ENCODE results near the gene TRIO. TPM values are rescaled to one million over a fixed set of nuclear protein-coding genes. Genes with fewer than 3 reads are reported as not detected.

The TRIO gene
- total and polyA plus RNA-seq, 2 donors (not counting 3 experiments of a cell fraction or from before 2014, with no cell fraction given), result 82.9 to 248 TPM

DNA sequence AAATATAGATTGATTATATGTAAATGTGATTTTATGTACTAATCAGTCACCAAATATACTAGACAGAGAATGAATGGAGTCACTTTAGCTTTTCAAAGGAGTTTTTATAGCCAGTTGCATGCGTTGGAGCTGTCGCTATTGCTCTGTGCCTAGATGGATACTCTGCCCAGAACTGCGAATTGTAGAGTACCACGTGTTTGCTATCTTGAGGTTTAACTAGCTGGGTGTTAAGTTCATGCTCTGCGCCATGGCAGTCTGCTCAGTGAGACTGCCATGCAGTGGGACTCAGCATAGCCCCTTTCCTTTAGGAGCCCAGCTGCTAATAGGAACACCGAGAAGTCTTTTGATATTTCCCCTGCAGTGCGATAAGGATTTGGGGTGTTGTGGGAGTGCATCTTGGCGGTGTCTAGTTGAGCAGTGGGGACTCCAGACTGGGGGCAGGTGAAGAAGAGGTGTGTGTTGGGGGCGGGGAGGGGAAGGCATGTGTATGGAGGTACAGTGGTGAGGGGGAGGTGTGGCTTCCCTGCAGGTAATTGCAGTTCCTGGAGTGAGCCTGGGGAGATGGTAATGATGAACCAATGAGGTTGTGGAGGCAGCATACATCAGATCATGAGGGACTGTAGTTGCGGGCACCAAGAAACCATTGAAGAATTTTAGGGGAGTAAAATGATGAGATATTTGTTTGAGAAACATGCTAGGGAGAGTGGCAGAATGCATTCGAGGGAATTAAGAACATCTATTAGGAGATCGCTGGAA lies 118.9 kb downstream of the TRIO start:
- no peak overlapping the region for H3K27ac ChIP-seq (ENCODE audit: insufficient read depth, low read depth, low read length)
- TF ChIP-seq GATA2 (IDR thresholded peaks at IDR 0.05; ENCODE audit: insufficient read depth, insufficient read length, low read depth, low read length), result no peak
- TF ChIP-seq, protein P1, sequence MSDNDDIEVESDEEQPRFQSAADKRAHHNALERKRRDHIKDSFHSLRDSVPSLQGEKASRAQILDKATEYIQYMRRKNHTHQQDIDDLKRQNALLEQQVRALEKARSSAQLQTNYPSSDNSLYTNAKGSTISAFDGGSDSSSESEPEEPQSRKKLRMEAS (IDR thresholded peaks at IDR 0.05; ENCODE audit: insufficient read depth, insufficient read length), result no peak
- no peak for TF ChIP-seq MYC (IDR thresholded peaks at IDR 0.05; ENCODE audit: low read depth, low read length)
- TF ChIP-seq POLR2A (IDR thresholded peaks at IDR 0.05; ENCODE audit: low read depth, low read length), result no peak
- no peak for TF ChIP-seq POLR2AphosphoS5 (IDR thresholded peaks at IDR 0.05; ENCODE audit: insufficient read depth, low read depth, low read length)
- no peak for TF ChIP-seq EZH2 (IDR thresholded peaks at IDR 0.05; ENCODE audit: borderline replicate concordance, low read depth, low read length, severe bottlenecking)
- TF ChIP-seq JUN (IDR thresholded peaks at IDR 0.05; ENCODE audit: borderline replicate concordance, insufficient read depth, insufficient read length, low read depth), result no peak
- no peak for TF ChIP-seq FOS (IDR thresholded peaks at IDR 0.05; ENCODE audit: borderline replicate concordance, insufficient read depth, low read length)
- TF ChIP-seq, protein P2, sequence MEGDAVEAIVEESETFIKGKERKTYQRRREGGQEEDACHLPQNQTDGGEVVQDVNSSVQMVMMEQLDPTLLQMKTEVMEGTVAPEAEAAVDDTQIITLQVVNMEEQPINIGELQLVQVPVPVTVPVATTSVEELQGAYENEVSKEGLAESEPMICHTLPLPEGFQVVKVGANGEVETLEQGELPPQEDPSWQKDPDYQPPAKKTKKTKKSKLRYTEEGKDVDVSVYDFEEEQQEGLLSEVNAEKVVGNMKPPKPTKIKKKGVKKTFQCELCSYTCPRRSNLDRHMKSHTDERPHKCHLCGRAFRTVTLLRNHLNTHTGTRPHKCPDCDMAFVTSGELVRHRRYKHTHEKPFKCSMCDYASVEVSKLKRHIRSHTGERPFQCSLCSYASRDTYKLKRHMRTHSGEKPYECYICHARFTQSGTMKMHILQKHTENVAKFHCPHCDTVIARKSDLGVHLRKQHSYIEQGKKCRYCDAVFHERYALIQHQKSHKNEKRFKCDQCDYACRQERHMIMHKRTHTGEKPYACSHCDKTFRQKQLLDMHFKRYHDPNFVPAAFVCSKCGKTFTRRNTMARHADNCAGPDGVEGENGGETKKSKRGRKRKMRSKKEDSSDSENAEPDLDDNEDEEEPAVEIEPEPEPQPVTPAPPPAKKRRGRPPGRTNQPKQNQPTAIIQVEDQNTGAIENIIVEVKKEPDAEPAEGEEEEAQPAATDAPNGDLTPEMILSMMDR (IDR thresholded peaks at IDR 0.05; ENCODE audit: extremely low read depth in 1 of 2, insufficient read depth in 1 of 2, low read depth in 1 of 2, low read length in 2 of 2), result no peak
- FAIRE-seq (no peak), DNase-seq (ENCODE audit: low read depth, low spot score) (no peak)
- dilution Hi-C loops (cut with MboI; ENCODE audit: extremely low pct_ligation_motif_present, low sequenced_read_pairs), result loop anchor here (25.0 kb wide), 1 partner anchor 125 kb away; the partner anchor contains the start of gene TRIO
- H3K4me2 ChIP-seq (ENCODE audit: insufficient read depth, low read length), result no peak overlapping the region
- no peaks in the 10 kb centered on the region for H3K36me3 ChIP-seq (ENCODE audit: control insufficient read depth in 2 of 2, extremely low read depth in 1 of 2, insufficient read depth in 2 of 2, low read length in 2 of 2)
- H3K4me3 ChIP-seq (replicated peaks in 1 of 3; ENCODE audit: insufficient read depth in 1 of 3, low read depth in 1 of 3, low read length in 3 of 3), result no peak overlapping the region
- intact Hi-C loops (cut with micrococcal nuclease), result no loop called here
- no peak overlapping the region for H2AFZ ChIP-seq (ENCODE audit: low read depth, low read length)
- H4K20me1 ChIP-seq (replicated peaks; ENCODE audit: control insufficient read depth, extremely low read depth, insufficient read depth, low read length), result no peaks in the 10 kb centered on the region
- H3K79me2 ChIP-seq (ENCODE audit: control insufficient read depth, insufficient read depth, low read length), result peaks cover 89% of the 10 kb centered on the region
- ChIA-PET CTCF (interaction anchor here (3.4 kb wide), 1 partner anchor 8 kb away, joined by 10 read pairs; no protein-coding TSS in a partner anchor), POLR2A (no interaction called here)
- BruUV-seq (replicated peaks), result no TSS peak
- H3K9me3 ChIP-seq (replicated peaks; ENCODE audit: control insufficient read depth, insufficient read depth, low read length), result no peaks in the 10 kb centered on the region
- peaks cover 63% of the 10 kb centered on the region for H3K4me1 ChIP-seq (ENCODE audit: control insufficient read depth, extremely low read depth, insufficient read depth, low read length)
- no peak overlapping the region for H3K9ac ChIP-seq (replicated peaks; ENCODE audit: extremely low read depth, insufficient read depth, low read length)
- H3K27me3 ChIP-seq (ENCODE audit: control insufficient read depth in 2 of 2, insufficient read depth in 2 of 2, low read length in 2 of 2), result no peaks in the 10 kb centered on the region
- H3K9me1 ChIP-seq (replicated peaks; ENCODE audit: control insufficient read depth, extremely low read depth, insufficient read depth, low read length), result no peaks in the 10 kb centered on the region
